ENCODE measurements around the gene TPGS1. TPM values are rescaled to one million over a fixed set of nuclear protein-coding genes. Genes with fewer than 3 reads are reported as not detected.

Gene TPGS1
- total RNA-seq, 2 experiments from 2014 or later: 8.9 to 9.3 TPM

- no peak overlapping the region for H3K27ac Mint-ChIP-seq
- no peak overlapping the region for H3K4me3 Mint-ChIP-seq
- POLR2A ChIA-PET: interaction anchor here (0.8 to 1.6 kb wide), 2 partner anchors 11 to 15 kb away, joined by 3 to 5 read pairs; no protein-coding TSS in a partner anchor
- ATAC-seq (no peak), DNase-seq (no peak)
- no peak for TF ChIP-seq CTCF (IDR thresholded peaks at IDR 0.05)
- CTCF ChIA-PET: no interaction called here
- H3K9me3 Mint-ChIP-seq: no peaks in the 10 kb centered on the region
- intact Hi-C loops (cut with micrococcal nuclease): no loop called here
- no peaks in the 10 kb centered on the region for H3K36me3 Mint-ChIP-seq (ENCODE audit: low read depth)
- H3K27me3 Mint-ChIP-seq: no peaks in the 10 kb centered on the region
- no peaks in the 10 kb centered on the region for H3K4me1 Mint-ChIP-seq (ENCODE audit: low read depth)
These were observed 49.5 kb downstream of the TPGS1 start for GRCh38 chr19:556611-557382.

- Mint-ChIP-seq H3K4me1 (ENCODE audit: low read depth) (no peaks in the 10 kb centered on the region), H3K4me3 (no peak overlapping the region), H3K9me3 (no peaks in the 10 kb centered on the region), H3K36me3 (ENCODE audit: low read depth) (no peaks in the 10 kb centered on the region), H3K27me3 (no peaks in the 10 kb centered on the region), H3K27ac (no peak overlapping the region)
- POLR2A ChIA-PET: no interaction called here
- intact Hi-C loops (cut with micrococcal nuclease): no loop called here
- DNase-seq: no peak
- CTCF ChIA-PET: no interaction called here
- TF ChIP-seq CTCF (IDR thresholded peaks at IDR 0.05): no peak
- no peak for ATAC-seq
These were observed 51.6 kb downstream of the TPGS1 start for GRCh38 chr19:558770-559439.

GRCh38 chr19:560121-560520, 52.8 kb downstream of the TPGS1 start:
- ATAC-seq: no peak
- Mint-ChIP-seq H3K4me3 (no peak overlapping the region), H3K4me1 (ENCODE audit: low read depth) (no peaks in the 10 kb centered on the region), H3K27me3 (no peaks in the 10 kb centered on the region), H3K9me3 (no peaks in the 10 kb centered on the region), H3K27ac (no peak overlapping the region), H3K36me3 (ENCODE audit: low read depth) (no peaks in the 10 kb centered on the region)
- CTCF ChIA-PET: interaction anchor here (1.3 kb wide), 1 partner anchor 14 kb away, joined by 3 read pairs; no protein-coding TSS in a partner anchor
- DNase-seq: no peak
- intact Hi-C loops (cut with micrococcal nuclease): no loop called here
- TF ChIP-seq CTCF (IDR thresholded peaks at IDR 0.05): no peak
- POLR2A ChIA-PET: no interaction called here

- no peak for DNase-seq
- Mint-ChIP-seq H3K4me3 (no peak overlapping the region), H3K27ac (no peak overlapping the region), H3K36me3 (ENCODE audit: low read depth) (peaks cover 2% of the 10 kb centered on the region), H3K4me1 (ENCODE audit: low read depth) (peaks cover 11% of the 10 kb centered on the region), H3K27me3 (no peaks in the 10 kb centered on the region), H3K9me3 (no peaks in the 10 kb centered on the region)
- no peak for ATAC-seq
- no peak for TF ChIP-seq CTCF (IDR thresholded peaks at IDR 0.05)
- POLR2A ChIA-PET: interaction anchor here (1.1 to 1.3 kb wide), 2 partner anchors 9 to 20 kb away, joined by 3 read pairs; no protein-coding TSS in a partner anchor
- intact Hi-C loops (cut with micrococcal nuclease): no loop called here
- CTCF ChIA-PET: interaction anchor here (1.3 kb wide), 1 partner anchor 55 kb away, joined by 6 read pairs; no protein-coding TSS in a partner anchor
These were observed 59.1 kb downstream of the TPGS1 start for GRCh38 chr19:566403-566802.

GRCh38 chr19:566844-567243, 59.5 kb downstream of the TPGS1 start:
- Mint-ChIP-seq H3K36me3 (ENCODE audit: low read depth) (peaks cover 2% of the 10 kb centered on the region), H3K27ac (no peak overlapping the region), H3K4me1 (ENCODE audit: low read depth) (peaks cover 11% of the 10 kb centered on the region), H3K4me3 (no peak overlapping the region), H3K9me3 (no peaks in the 10 kb centered on the region), H3K27me3 (no peaks in the 10 kb centered on the region)
- intact Hi-C loops (cut with micrococcal nuclease): no loop called here
- DNase-seq: no peak
- POLR2A ChIA-PET: interaction anchor here (1.3 kb wide), 1 partner anchor 20 kb away, joined by 3 read pairs; no protein-coding TSS in a partner anchor
- no peak for ATAC-seq
- no peak for TF ChIP-seq CTCF (IDR thresholded peaks at IDR 0.05)
- CTCF ChIA-PET: interaction anchor here (1.3 kb wide), 1 partner anchor 56 kb away, joined by 6 read pairs; no protein-coding TSS in a partner anchor

All from activated CD8-positive, alpha-beta T cell treated with anti-CD3 and anti-CD28 coated beads for 36 hours (primary cell).